ENCODE measurements around the gene TMIGD3. TPM values are rescaled to one million over a fixed set of nuclear protein-coding genes. Genes with fewer than 3 reads are reported as not detected.

TMIGD3 gene
- total RNA-seq, 1 donor from 2014 or later: 1.2 TPM

- no peak for DNase-seq (ENCODE audit: low spot score in 2 of 2)
- FAIRE-seq: no peak
Observed at GRCh38 chr1:111450185-111450584, 53.2 kb downstream of the TMIGD3 start.

GRCh38 chr1:111449703-111450017 is 53.8 kb downstream of the TMIGD3 start:
- no peak for FAIRE-seq
- no peak for DNase-seq (ENCODE audit: low spot score in 2 of 2)

GRCh38 chr1:111448918-111449702 is 54.3 kb downstream of the TMIGD3 start, which contains the start of the genes ATP5PB and WDR77:
Gene ATP5PB (plus strand): TSS chr1:111449464. CDS start chr1:111449542, 78 bp downstream.
Gene WDR77 (minus strand): TSS chr1:111449256. CDS start chr1:111449169, 87 bp downstream.
- FAIRE-seq: peak; percentile 56

GRCh38 chr1:111448482-111448917 is 54.9 kb downstream of the TMIGD3 start:
- FAIRE-seq (no peak), DNase-seq (ENCODE audit: low spot score in 2 of 2) (peak in 1 of 2 donors; percentile 23)

More at GRCh38 chr1:111448918-111449702, 54.3 kb downstream of the TMIGD3 start, which contains the start of the genes ATP5PB and WDR77:
- DNase-seq (ENCODE audit: low spot score in 2 of 2): peak; percentile 87 to 97

GRCh38 chr1:111446967-111447892 is 56.2 kb downstream of the TMIGD3 start:
- FAIRE-seq (no peak), DNase-seq (ENCODE audit: low spot score in 2 of 2) (no peak)

- no peak for FAIRE-seq
- DNase-seq (ENCODE audit: low spot score in 2 of 2): no peak
Observed at GRCh38 chr1:111446546-111446945, 56.9 kb downstream of the TMIGD3 start.

- DNase-seq (ENCODE audit: low spot score in 2 of 2) (no peak), FAIRE-seq (no peak)
Observed at GRCh38 chr1:111444031-111444430, 59.4 kb downstream of the TMIGD3 start.

GRCh38 chr1:111442457-111442856 is 61.0 kb downstream of the TMIGD3 start:
- DNase-seq (ENCODE audit: low spot score in 2 of 2) (no peak), FAIRE-seq (no peak)

- DNase-seq (ENCODE audit: low spot score in 2 of 2) (no peak), FAIRE-seq (no peak)
Observed at GRCh38 chr1:111441573-111442192, 61.8 kb downstream of the TMIGD3 start.

- FAIRE-seq: no peak
Observed at GRCh38 chr1:111439461-111440351, 63.7 kb downstream of the TMIGD3 start.

GRCh38 chr1:111436726-111437125 is 66.7 kb downstream of the TMIGD3 start:
- DNase-seq (ENCODE audit: low spot score in 2 of 2): no peak
- no peak for FAIRE-seq

More at GRCh38 chr1:111439461-111440351, 63.7 kb downstream of the TMIGD3 start:
- no peak for DNase-seq (ENCODE audit: low spot score in 2 of 2)

Small RNA genes lying within 50 kb of the gene (small RNA-seq; reads per million reads assigned to genes)
- gene RF00019 (not detected), gene RNU6-792P (not detected)

Other genes with a start within 250 kb of the TMIGD3 start
- gene CHIA, start 212.8 kb downstream of the TMIGD3 start, total RNA-seq: not detected
- 0.41 TPM for gene OVGP1, start 75.9 kb downstream of the TMIGD3 start, total RNA-seq
- 20.8 TPM for gene WDR77, start 54.4 kb downstream of the TMIGD3 start, total RNA-seq
- gene ATP5PB, start 54.2 kb downstream of the TMIGD3 start, total RNA-seq: 254 TPM
- gene C1orf162, start 29.6 kb downstream of the TMIGD3 start, total RNA-seq: 0.41 TPM
- gene ADORA3, start within 50 bp of the TMIGD3 start, total RNA-seq: 1.6 TPM
- 35.1 TPM for gene RAP1A, start 116.2 kb upstream of the TMIGD3 start, total RNA-seq
- gene INKA2, start 235.8 kb upstream of the TMIGD3 start, total RNA-seq: 4.5 TPM

Data from frontal cortex (tissue), 4 donors.